GM23338 (cell line): ENCODE measurements around the gene SMIM44.

Source experiments
- CREB1 ChIP-seq: fragments of 250-450 bp; sonication (Bioruptor Pico); IDR thresholded peaks from 2 replicates; pipeline ENCODE4 v1.5.0; 2020; ENCODE audit warnings: low read depth, mild to moderate bottlenecking, moderate library complexity
- CTCF ChIP-seq, 2 experiments: fragments of 200-600 bp in 1 of 2; sonication (generic) in 1 of 2; conservative IDR thresholded peaks; 2 replicates each; pipeline versions ENCODE4 v1.5.1 to v1.6.1; 2016 to 2017; ENCODE audit warnings: antibody characterized with exemption in 2 of 2, low read depth in 2 of 2, mild to moderate bottlenecking in 2 of 2, moderate library complexity in 1 of 2
- EZH2 ChIP-seq: fragments of 200-600 bp; sonication (generic); IDR thresholded peaks from one replicate; pipeline ENCODE4 v1.8.0; 2017; ENCODE audit warnings: antibody characterized with exemption, mild to moderate bottlenecking, low read depth; ENCODE audit not compliant: unreplicated experiment
- EZH2phosphoT487 ChIP-seq: fragments of 200-600 bp; sonication (generic); IDR thresholded peaks from one replicate; pipeline ENCODE4 v1.8.1; 2018; ENCODE audit warnings: antibody characterized with exemption; ENCODE audit not compliant: unreplicated experiment
- JUNB ChIP-seq: IDR thresholded peaks from one replicate; pipeline ENCODE4 v1.6.1; 2016; ENCODE audit warnings: antibody characterized with exemption; ENCODE audit not compliant: unreplicated experiment
- NANOG ChIP-seq: IDR thresholded peaks from 2 replicates; pipeline ENCODE4 v1.6.1; 2016; ENCODE audit warnings: antibody characterized with exemption, borderline replicate concordance
- POLR2AphosphoS5 ChIP-seq: IDR thresholded peaks from 2 replicates; pipeline ENCODE4 v1.6.1; 2016; ENCODE audit warnings: antibody characterized with exemption, low read depth
- REST ChIP-seq: IDR thresholded peaks from one replicate; pipeline ENCODE4 v1.6.1; 2018; ENCODE audit warnings: antibody characterized with exemption; ENCODE audit not compliant: unreplicated experiment
- ZNF114 ChIP-seq: fragments of 250-450 bp; sonication (Bioruptor Pico); IDR thresholded peaks from 2 replicates; pipeline ENCODE4 v1.5.0; 2020; ENCODE audit warnings: mild to moderate bottlenecking, moderate library complexity
- ZNF331 ChIP-seq: fragments of 250-450 bp; sonication (Bioruptor Pico); IDR thresholded peaks from 2 replicates; pipeline ENCODE4 v1.5.0; 2020; ENCODE audit warnings: low read depth, mild to moderate bottlenecking, moderate library complexity

- no peak for TF ChIP-seq CTCF (conservative IDR thresholded peaks at IDR 0.05; ENCODE audit: low read depth in 2 of 2)
- no peak for TF ChIP-seq POLR2AphosphoS5
- TF ChIP-seq EZH2: no peak
- TF ChIP-seq ZNF114: no peak
- no peak for TF ChIP-seq EZH2phosphoT487
- no peak for TF ChIP-seq REST
- TF ChIP-seq CREB1: no peak
- TF ChIP-seq JUNB: no peak
- TF ChIP-seq ZNF331 (CRISPR knock-in tag): no peak
- no peak for TF ChIP-seq NANOG
Measured at GRCh38 chr19:3523361-3524077, 40.3 kb upstream of the SMIM44 start.
